B cell (primary cell): ENCODE measurements around the gene S100A16.

Source experiments
- EZH2 ChIP-seq: IDR thresholded peaks from 2 replicates; pipeline ENCODE4 v1.6.1; 2012; ENCODE audit warnings: borderline replicate concordance, low read depth, mild to moderate bottlenecking, moderate library complexity, low read length; ENCODE audit not compliant: insufficient read depth, poor library complexity, severe bottlenecking
- TF ChIP-seq, protein P1 (sequence below): fragments of 200-600 bp; IDR thresholded peaks from one replicate; pipeline ENCODE4 v1.8.0; 2022; ENCODE audit warnings: antibody characterized with exemption, mild to moderate bottlenecking

- no peak for TF ChIP-seq EZH2
- TF ChIP-seq, protein P1, sequence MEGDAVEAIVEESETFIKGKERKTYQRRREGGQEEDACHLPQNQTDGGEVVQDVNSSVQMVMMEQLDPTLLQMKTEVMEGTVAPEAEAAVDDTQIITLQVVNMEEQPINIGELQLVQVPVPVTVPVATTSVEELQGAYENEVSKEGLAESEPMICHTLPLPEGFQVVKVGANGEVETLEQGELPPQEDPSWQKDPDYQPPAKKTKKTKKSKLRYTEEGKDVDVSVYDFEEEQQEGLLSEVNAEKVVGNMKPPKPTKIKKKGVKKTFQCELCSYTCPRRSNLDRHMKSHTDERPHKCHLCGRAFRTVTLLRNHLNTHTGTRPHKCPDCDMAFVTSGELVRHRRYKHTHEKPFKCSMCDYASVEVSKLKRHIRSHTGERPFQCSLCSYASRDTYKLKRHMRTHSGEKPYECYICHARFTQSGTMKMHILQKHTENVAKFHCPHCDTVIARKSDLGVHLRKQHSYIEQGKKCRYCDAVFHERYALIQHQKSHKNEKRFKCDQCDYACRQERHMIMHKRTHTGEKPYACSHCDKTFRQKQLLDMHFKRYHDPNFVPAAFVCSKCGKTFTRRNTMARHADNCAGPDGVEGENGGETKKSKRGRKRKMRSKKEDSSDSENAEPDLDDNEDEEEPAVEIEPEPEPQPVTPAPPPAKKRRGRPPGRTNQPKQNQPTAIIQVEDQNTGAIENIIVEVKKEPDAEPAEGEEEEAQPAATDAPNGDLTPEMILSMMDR, result no peak
Observed at GRCh38 chr1:153614906-153615305, 2.0 kb upstream of the S100A16 start.
